Smooth muscle cell (in vitro differentiated cells): ENCODE measurements around the gene HBE1. TPM values are rescaled to one million over a fixed set of nuclear protein-coding genes. Genes with fewer than 3 reads are reported as not detected.
"Not testable (repeated sequence)": the region's sequence is repeated elsewhere in the genome, so short reads cannot be mapped to it uniquely, and the experiment has no call there.

Experiments used
- DNase-seq: peaks from one replicate; lab custom pipeline; 2025; ENCODE audit not compliant: unreplicated experiment; lab: John Stamatoyannopoulos, UW
- H2AFZ ChIP-seq: fragments of 200-600 bp; sonication (generic); 2 replicates; pipeline ENCODE4 v1.6.0; 2016; ENCODE audit warnings: antibody characterized with exemption, low read depth, mild to moderate bottlenecking
- H3F3A ChIP-seq: fragments of 200-600 bp; sonication (generic); 2 replicates; pipeline ENCODE4 v1.6.0; 2017; ENCODE audit warnings: antibody characterized with exemption, low read depth
- H3K27ac ChIP-seq: fragments of 200-600 bp; sonication (generic); 2 replicates; pipeline ENCODE4 v1.5.1; 2016; ENCODE audit warnings: low read depth, mild to moderate bottlenecking
- H3K27me3 ChIP-seq: fragments of 200-600 bp; sonication (generic); 2 replicates; pipeline ENCODE4 v1.6.1; 2016; ENCODE audit warnings: low read depth, mild to moderate bottlenecking
- H3K36me3 ChIP-seq: fragments of 200-600 bp; sonication (generic); 2 replicates; pipeline ENCODE4 v1.5.1; 2016; ENCODE audit warnings: low read depth
- H3K4me1 ChIP-seq: fragments of 200-600 bp; sonication (generic); 2 replicates; pipeline ENCODE4 v1.5.1; 2016; ENCODE audit warnings: low read depth
- H3K4me2 ChIP-seq: fragments of 200-600 bp; sonication (generic); 2 replicates; pipeline ENCODE4 v1.6.0; 2016; ENCODE audit warnings: mild to moderate bottlenecking
- H3K4me3 ChIP-seq: fragments of 200-600 bp; sonication (generic); 2 replicates; pipeline ENCODE4 v1.5.1; 2016; ENCODE audit warnings: mild to moderate bottlenecking
- H3K79me2 ChIP-seq: fragments of 200-600 bp; sonication (generic); 2 replicates; pipeline ENCODE4 v1.6.0; 2016; ENCODE audit warnings: low read depth, mild to moderate bottlenecking
- H3K9ac ChIP-seq: fragments of 200-600 bp; sonication (generic); 2 replicates; pipeline ENCODE4 v1.6.0; 2016; ENCODE audit warnings: low read depth
- H3K9me3 ChIP-seq: fragments of 200-600 bp; sonication (generic); replicated peaks from 2 replicates; pipeline ENCODE4 v1.5.1; 2016; ENCODE audit warnings: low read depth
- H4K20me1 ChIP-seq: fragments of 200-600 bp; sonication (generic); 2 replicates; pipeline ENCODE4 v1.6.0; 2016; ENCODE audit warnings: low read depth
- WGBS: methylation state at CpG from one replicate; pipeline ENCODE4 v1.1.7; 2016; ENCODE audit warnings: low lambda C conversion rate; 5-methylcytosine and 5-hydroxymethylcytosine counted together
- polyA plus RNA-seq: library from polyadenylated mRNA; unstranded; fragments of >200 nt; fragmentation: Nextera tagmentation; extraction: Ambion mirVana; gene quantifications from 2 replicates; pipeline ENCODE4 v1.2.1, GENCODE V29; 2016
- total RNA-seq: library from RNA; depleted of rRNA; stranded (reverse); fragments of >200 nt; gene quantifications from 2 replicates; pipeline ENCODE4 v1.2.3, GENCODE V29; 2014
- TF ChIP-seq, protein P1 (sequence below): fragments of 200-600 bp; sonication (generic); IDR thresholded peaks from 2 replicates; pipeline ENCODE4 v1.5.1; 2017; ENCODE audit warnings: borderline replicate concordance, mild to moderate bottlenecking, antibody characterized with exemption; ENCODE audit not compliant: insufficient read depth, poor library complexity, severe bottlenecking

HBE1 gene
- total and polyA plus RNA-seq, 2 experiments from 2014 or later = not detected

DNA sequence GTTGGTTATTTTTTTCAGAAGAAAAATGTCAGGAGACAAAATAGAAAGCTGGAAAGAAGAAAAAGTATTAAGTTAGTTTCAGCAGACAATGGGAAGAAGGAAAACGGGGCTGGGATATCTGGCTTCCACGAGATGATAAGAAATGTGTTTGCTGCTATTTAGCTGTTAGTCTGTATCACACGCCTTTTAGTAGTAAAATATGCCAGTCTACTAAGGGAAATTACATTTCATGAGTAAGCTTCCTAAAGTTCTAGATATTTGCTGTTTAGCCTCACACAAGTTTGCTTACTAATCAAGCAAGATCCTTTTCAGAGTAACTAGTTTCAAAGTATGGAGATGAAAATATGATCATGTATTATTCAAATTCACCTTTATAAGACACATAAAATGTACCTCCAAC, 30.5 kb upstream of the HBE1 start:
- H2AFZ ChIP-seq = no peak overlapping the region

DNA sequence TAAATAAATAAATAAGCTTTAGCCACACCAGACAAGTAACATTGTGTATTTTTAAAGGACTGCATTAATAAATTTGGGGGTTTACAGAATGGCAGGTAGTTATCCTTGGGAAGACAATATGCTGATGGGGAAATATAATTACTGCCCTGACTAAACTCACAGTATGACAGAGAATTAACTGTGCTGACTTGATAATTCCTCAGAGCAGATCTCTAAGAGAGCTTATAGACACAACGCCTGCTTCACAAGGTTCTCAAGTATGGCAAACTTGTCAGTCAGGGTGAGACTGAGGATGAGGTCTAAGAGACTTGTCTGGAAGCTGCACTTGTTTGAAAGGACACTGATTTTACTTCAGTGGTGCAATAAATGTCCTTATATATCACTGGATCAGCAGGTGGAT, 28.7 kb upstream of the HBE1 start:
- no peak for DNase-seq
- TF ChIP-seq, protein P1, sequence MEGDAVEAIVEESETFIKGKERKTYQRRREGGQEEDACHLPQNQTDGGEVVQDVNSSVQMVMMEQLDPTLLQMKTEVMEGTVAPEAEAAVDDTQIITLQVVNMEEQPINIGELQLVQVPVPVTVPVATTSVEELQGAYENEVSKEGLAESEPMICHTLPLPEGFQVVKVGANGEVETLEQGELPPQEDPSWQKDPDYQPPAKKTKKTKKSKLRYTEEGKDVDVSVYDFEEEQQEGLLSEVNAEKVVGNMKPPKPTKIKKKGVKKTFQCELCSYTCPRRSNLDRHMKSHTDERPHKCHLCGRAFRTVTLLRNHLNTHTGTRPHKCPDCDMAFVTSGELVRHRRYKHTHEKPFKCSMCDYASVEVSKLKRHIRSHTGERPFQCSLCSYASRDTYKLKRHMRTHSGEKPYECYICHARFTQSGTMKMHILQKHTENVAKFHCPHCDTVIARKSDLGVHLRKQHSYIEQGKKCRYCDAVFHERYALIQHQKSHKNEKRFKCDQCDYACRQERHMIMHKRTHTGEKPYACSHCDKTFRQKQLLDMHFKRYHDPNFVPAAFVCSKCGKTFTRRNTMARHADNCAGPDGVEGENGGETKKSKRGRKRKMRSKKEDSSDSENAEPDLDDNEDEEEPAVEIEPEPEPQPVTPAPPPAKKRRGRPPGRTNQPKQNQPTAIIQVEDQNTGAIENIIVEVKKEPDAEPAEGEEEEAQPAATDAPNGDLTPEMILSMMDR = no peak
- Histone ChIP-seq H3K27me3 (no peaks in the 10 kb centered on the region), H3K4me1 (no peaks in the 10 kb centered on the region), H2AFZ (no peak overlapping the region), H3K27ac (no peak overlapping the region), H3K4me3 (no peak overlapping the region), H3K9me3 (no peaks in the 10 kb centered on the region), H3K79me2 (no peaks in the 10 kb centered on the region), H4K20me1 (no peaks in the 10 kb centered on the region), H3F3A (no peaks in the 10 kb centered on the region), H3K9ac (no peak overlapping the region), H3K36me3 (no peaks in the 10 kb centered on the region), H3K4me2 (no peak overlapping the region)
- WGBS = 31% methylated on average over 1 of the region's 1 CpG

More for the DNA sequence above, 30.5 kb upstream of the HBE1 start:
- Histone ChIP-seq H3K9me3 (no peaks in the 10 kb centered on the region), H4K20me1 (no peaks in the 10 kb centered on the region), H3K27me3 (no peaks in the 10 kb centered on the region), H3K4me2 (no peak overlapping the region), H3K36me3 (no peaks in the 10 kb centered on the region), H3K9ac (no peak overlapping the region), H3K79me2 (no peaks in the 10 kb centered on the region), H3K4me3 (no peak overlapping the region), H3F3A (no peaks in the 10 kb centered on the region), H3K4me1 (no peaks in the 10 kb centered on the region), H3K27ac (no peak overlapping the region)
- TF ChIP-seq, protein P1 = no peak
- no peak for DNase-seq
- WGBS = 66% methylated on average over 3 of the region's 3 CpGs

DNA sequence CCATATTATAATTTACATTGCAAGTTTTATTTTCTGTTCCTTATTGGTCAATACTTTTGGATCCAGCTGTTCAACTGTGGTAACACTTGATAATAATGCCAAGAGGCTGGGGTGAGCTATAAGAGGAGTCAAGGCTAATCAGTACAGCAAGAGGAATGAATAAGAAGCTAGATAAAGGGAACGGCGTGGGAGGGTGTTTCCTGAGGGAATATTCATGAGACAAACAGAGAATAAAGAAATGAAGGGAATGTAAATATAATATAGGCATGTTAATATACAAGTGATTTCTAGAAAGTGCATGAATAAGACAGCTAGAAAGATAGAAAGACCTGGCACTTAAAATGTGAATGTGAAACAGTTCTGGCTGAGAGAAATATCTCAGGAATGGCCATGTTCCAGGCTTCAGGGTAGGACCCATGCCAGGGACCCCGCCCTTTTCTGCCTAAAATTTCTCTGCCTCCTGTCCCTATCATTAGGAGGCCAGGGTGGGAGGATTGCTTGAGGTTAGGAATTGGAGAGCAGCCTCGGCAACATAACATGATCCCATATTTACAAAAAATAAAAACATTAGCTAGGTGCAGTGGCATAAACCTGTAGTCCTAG, 28.1 kb upstream of the HBE1 start:
- Histone ChIP-seq H2AFZ (no peak overlapping the region), H3K36me3 (no peaks in the 10 kb centered on the region), H3K9me3 (no peaks in the 10 kb centered on the region), H3K27ac (no peak overlapping the region), H4K20me1 (no peaks in the 10 kb centered on the region), H3K4me2 (no peak overlapping the region), H3K27me3 (no peaks in the 10 kb centered on the region), H3F3A (no peaks in the 10 kb centered on the region), H3K79me2 (no peaks in the 10 kb centered on the region), H3K4me1 (no peaks in the 10 kb centered on the region), H3K9ac (no peak overlapping the region), H3K4me3 (no peak overlapping the region)
- WGBS = 72% methylated on average over 4 of the region's 4 CpGs
- TF ChIP-seq, protein P1 = no peak
- DNase-seq = no peak

DNA sequence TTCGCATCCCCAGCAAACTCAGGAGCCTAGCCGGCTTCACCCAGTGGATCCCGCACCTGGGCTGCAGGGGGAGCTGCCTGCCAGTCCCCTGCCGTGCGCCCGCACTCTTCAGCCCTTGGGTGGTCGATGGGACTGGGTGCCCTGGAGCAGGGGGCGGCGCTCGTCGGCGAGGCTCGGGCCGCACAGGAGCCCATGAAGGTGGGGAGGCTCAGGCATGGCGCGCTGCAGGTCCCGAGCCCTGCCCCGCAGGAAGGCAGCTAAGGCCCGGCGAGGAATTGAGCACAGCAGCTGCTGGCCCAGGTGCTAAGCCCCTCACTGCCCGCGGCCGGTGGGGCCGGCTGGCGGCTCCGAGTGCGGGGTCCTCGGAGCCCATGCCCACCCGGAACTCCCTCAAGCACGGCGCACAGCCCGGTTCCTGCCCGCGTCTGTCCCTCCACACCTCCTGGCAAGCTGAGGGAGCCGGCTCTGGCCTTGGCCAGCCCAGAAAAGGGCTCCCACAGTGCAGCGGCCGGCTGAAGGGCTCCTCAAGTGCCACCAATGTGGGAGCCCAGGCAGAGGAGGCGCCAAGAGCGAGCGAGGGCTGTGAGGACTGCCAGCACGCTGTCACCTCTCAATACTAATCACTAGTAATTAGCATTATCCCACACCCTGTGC, 24.7 kb upstream of the HBE1 start:
- WGBS = 92% methylated on average over 40 of the region's 41 CpGs
- not testable (repeated sequence) for H3K4me3 ChIP-seq, H4K20me1 ChIP-seq, H3K27ac ChIP-seq, H3K79me2 ChIP-seq, H3K4me1 ChIP-seq, H3K27me3 ChIP-seq, H3F3A ChIP-seq, H3K36me3 ChIP-seq, H3K4me2 ChIP-seq, H3K9me3 ChIP-seq, H3K9ac ChIP-seq, H2AFZ ChIP-seq, DNase-seq
